H9 (cell line): ENCODE results near the gene GSG1L. TPM values are rescaled to one million over a fixed set of nuclear protein-coding genes. Genes with fewer than 3 reads are reported as not detected.

ENCODE experiments used
- DNase-seq: peaks from one replicate; pipeline ENCODE4 v3.0.0-alpha.2; 2017
- H2AFZ ChIP-seq: one replicate; pipeline ENCODE4 v1.6.1; 2013; ENCODE audit warnings: mild to moderate bottlenecking, low read length, control low read depth, moderate library complexity
- H2AK5ac ChIP-seq: 2 replicates; pipeline ENCODE4 v1.6.1; 2013; ENCODE audit warnings: low read length, control low read depth, mixed read lengths; ENCODE audit not compliant: insufficient read length
- H2BK120ac ChIP-seq: one replicate; pipeline ENCODE4 v1.6.1; 2013; ENCODE audit warnings: low read depth, mild to moderate bottlenecking, low read length, control low read depth, inconsistent platforms; ENCODE audit not compliant: poor library complexity, severe bottlenecking
- H2BK12ac ChIP-seq: 2 replicates; pipeline ENCODE4 v1.6.1; 2013; ENCODE audit warnings: low read length, control low read depth, mixed read lengths, low read depth; ENCODE audit not compliant: insufficient read length
- H2BK15ac ChIP-seq: 2 replicates; pipeline ENCODE4 v1.6.1; 2013; ENCODE audit warnings: low read depth, low read length, control low read depth
- H2BK20ac ChIP-seq: one replicate; pipeline ENCODE4 v1.6.1; 2013; ENCODE audit warnings: low read depth, mild to moderate bottlenecking, low read length, control low read depth, inconsistent platforms; ENCODE audit not compliant: poor library complexity, severe bottlenecking
- H2BK5ac ChIP-seq: 2 replicates; pipeline ENCODE4 v1.6.1; 2013; ENCODE audit warnings: low read length, control low read depth, mixed read lengths; ENCODE audit not compliant: insufficient read length
- H3K14ac ChIP-seq: 2 replicates; pipeline ENCODE4 v1.6.1; 2013; ENCODE audit warnings: low read length, control low read depth; ENCODE audit not compliant: insufficient read depth
- H3K18ac ChIP-seq: 2 replicates; pipeline ENCODE4 v1.6.1; 2013; ENCODE audit warnings: low read depth, mild to moderate bottlenecking, mixed read lengths, low read length, control low read depth; ENCODE audit not compliant: insufficient read length
- H3K23ac ChIP-seq: 2 replicates; pipeline ENCODE4 v1.6.1; 2013; ENCODE audit warnings: low read length, control low read depth, mixed read lengths, low read depth; ENCODE audit not compliant: insufficient read length
- H3K23me2 ChIP-seq: 2 replicates; pipeline ENCODE4 v1.6.1; 2013; ENCODE audit warnings: low read depth, mild to moderate bottlenecking, mixed read lengths, low read length, control low read depth; ENCODE audit not compliant: insufficient read length, poor library complexity, severe bottlenecking
- H3K27ac ChIP-seq: 2 replicates; pipeline ENCODE4 v1.5.1; 2013; ENCODE audit warnings: low read length, control low read depth, mixed read lengths, low read depth; ENCODE audit not compliant: insufficient read length
- H3K27me3 ChIP-seq: 2 replicates; pipeline ENCODE4 v1.6.1; 2013; ENCODE audit warnings: low read length, control low read depth, inconsistent platforms; ENCODE audit not compliant: insufficient read depth
- H3K4ac ChIP-seq: 2 replicates; pipeline ENCODE4 v1.6.1; 2013; ENCODE audit warnings: low read depth, mild to moderate bottlenecking, control low read depth, inconsistent platforms, low read length, moderate library complexity
- H3K4me1 ChIP-seq: 2 replicates; pipeline ENCODE4 v1.6.1; 2013; ENCODE audit warnings: low read length, control low read depth, inconsistent platforms; ENCODE audit not compliant: insufficient read depth
- H3K4me2 ChIP-seq: 2 replicates; pipeline ENCODE4 v1.6.1; 2013; ENCODE audit warnings: low read length, control low read depth, mixed read lengths; ENCODE audit not compliant: insufficient read length, insufficient read depth
- H3K56ac ChIP-seq: 2 replicates; pipeline ENCODE4 v1.6.1; 2013; ENCODE audit warnings: low read depth, mild to moderate bottlenecking, mixed read lengths, low read length, control low read depth; ENCODE audit not compliant: insufficient read length
- H3K79me1 ChIP-seq: 2 replicates; pipeline ENCODE4 v1.6.1; 2013; ENCODE audit warnings: low read depth, mild to moderate bottlenecking, moderate library complexity, low read length, control low read depth, inconsistent platforms; ENCODE audit not compliant: insufficient read depth, poor library complexity, severe bottlenecking
- H3K79me2 ChIP-seq: 2 replicates; pipeline ENCODE4 v1.6.1; 2013; ENCODE audit warnings: low read length, control low read depth, inconsistent platforms; ENCODE audit not compliant: insufficient read depth
- H3K9ac ChIP-seq: 2 replicates; pipeline ENCODE4 v1.6.1; 2013; ENCODE audit warnings: low read length, control low read depth, mixed read lengths; ENCODE audit not compliant: insufficient read length; ENCODE audit errors: extremely low read depth
- H3K9me3 ChIP-seq: one replicate; pipeline ENCODE4 v1.6.1; 2013; ENCODE audit warnings: low read depth, low read length, inconsistent platforms; ENCODE audit not compliant: control insufficient read depth
- H3T11ph ChIP-seq: one replicate; pipeline ENCODE4 v1.6.1; 2013; ENCODE audit warnings: mild to moderate bottlenecking, low read length, control low read depth, inconsistent platforms
- H4K20me1 ChIP-seq: one replicate; pipeline ENCODE4 v1.6.1; 2013; ENCODE audit not compliant: control insufficient read depth, insufficient read length, insufficient read depth
- H4K5ac ChIP-seq: 2 replicates; pipeline ENCODE4 v1.6.1; 2013; ENCODE audit warnings: low read depth, mild to moderate bottlenecking, mixed read lengths, low read length, control low read depth; ENCODE audit not compliant: insufficient read length
- H4K8ac ChIP-seq: replicated peaks from 2 replicates; pipeline ENCODE4 v1.6.1; 2013; ENCODE audit warnings: low read length, control low read depth, mixed read lengths, low read depth; ENCODE audit not compliant: insufficient read length
- H4K91ac ChIP-seq: 2 replicates; pipeline ENCODE4 v1.6.1; 2013; ENCODE audit warnings: low read depth, mild to moderate bottlenecking, moderate library complexity, mixed read lengths, low read length, control low read depth; ENCODE audit not compliant: insufficient read length
- H3K27ac Mint-ChIP-seq, 3 experiments: 2 replicates in 2 of 3; 3 replicates in 1 of 3; pipeline ENCODE4 v1.8.0; 2020 to 2021; ENCODE audit warnings: mixed read lengths in 3 of 3, mild to moderate bottlenecking in 1 of 3, moderate library complexity in 1 of 3
- H3K27me3 Mint-ChIP-seq: 2 replicates; pipeline ENCODE4 v1.8.0; 2021; ENCODE audit warnings: low read depth, mild to moderate bottlenecking, moderate library complexity, mixed read lengths
- H3K36me3 Mint-ChIP-seq, 3 experiments: 2 replicates in 2 of 3; 3 replicates in 1 of 3; pipeline ENCODE4 v1.8.0; 2020 to 2021; ENCODE audit warnings: low read depth in 3 of 3, mixed read lengths in 3 of 3; ENCODE audit not compliant: insufficient read depth in 1 of 3
- H3K4me1 Mint-ChIP-seq, 2 experiments: 2 replicates each; pipeline ENCODE4 v1.8.0; 2020; ENCODE audit warnings: mixed read lengths in 2 of 2
- H3K4me3 Mint-ChIP-seq, 2 experiments: 2 replicates in 1 of 2; 3 replicates in 1 of 2; pipeline ENCODE4 v1.8.0; 2020 to 2021; ENCODE audit warnings: mild to moderate bottlenecking in 2 of 2, mixed read lengths in 2 of 2, moderate library complexity in 1 of 2
- H3K9me3 Mint-ChIP-seq, 2 experiments: 2 replicates in 1 of 2; 3 replicates in 1 of 2; pipeline ENCODE4 v1.8.0; 2020; ENCODE audit warnings: mild to moderate bottlenecking in 2 of 2, mixed read lengths in 2 of 2, moderate library complexity in 1 of 2
- CTCF ChIP-seq: fragments of 200-600 bp; sonication (generic); conservative IDR thresholded peaks from 3 replicates; pipeline ENCODE4 v1.8.0; 2021; ENCODE audit warnings: antibody characterized with exemption, mild to moderate bottlenecking
- WGBS: extraction: QIAGEN DNeasy Blood & Tissue Kit; methylation state at CpG from one replicate; pipeline ENCODE4 v1.1.7; 2013; ENCODE audit warnings: missing lambda C conversion rate, low lambda C conversion rate, mixed read lengths; ENCODE audit not compliant: insufficient read length; ENCODE audit errors: extremely low coverage; 5-methylcytosine and 5-hydroxymethylcytosine counted together
- total RNA-seq: library from RNA; stranded (reverse); gene quantifications from 2 replicates; pipeline ENCODE4 v1.2.1, GENCODE V29; 2021

GSG1L gene
- total RNA-seq, 1 experiment from 2014 or later = 0.35 TPM

- Histone ChIP-seq H2AK5ac (no peak overlapping the region), H2BK20ac (no peak overlapping the region), H3K27me3 (no peaks in the 10 kb centered on the region; the same call in 1 of the 2 replicates), H3K23me2 (no peaks in the 10 kb centered on the region), H3T11ph (no peak overlapping the region), H2AFZ (no peak overlapping the region), H3K4me1 (0 out of 2 replicates have a peak, but pooled peaks cover 2% of the 10 kb centered on the region), H3K27ac (no peak overlapping the region), H3K9me3 (no peaks in the 10 kb centered on the region), H4K8ac (no peak overlapping the region), H4K5ac (no peak overlapping the region), H3K79me2 (no peaks in the 10 kb centered on the region), H3K4me2 (no peak overlapping the region), H2BK5ac (no peak overlapping the region), H2BK15ac (no peak overlapping the region), H4K91ac (no peak overlapping the region), H3K23ac (no peak overlapping the region), H3K14ac (no peak overlapping the region), H3K79me1 (no peaks in the 10 kb centered on the region), H4K20me1 (no peaks in the 10 kb centered on the region), H3K56ac (no peak overlapping the region), H2BK120ac (no peak overlapping the region), H2BK12ac (no peak overlapping the region), H3K9ac (no peak overlapping the region), H3K18ac (no peak overlapping the region), H3K4ac (no peak overlapping the region)
- Mint-ChIP-seq H3K27ac (no peak overlapping the region), H3K4me3 (no peak overlapping the region), H3K9me3 (peaks cover 4 to 10% of the 10 kb centered on the region in 2 experiments; a peak in 3 of 5 replicates), H3K36me3 (peaks cover 0 to 6% (median 3%) of the 10 kb centered on the region in 3 experiments; a peak in 3 of 7 replicates), H3K4me1 (peaks cover 9 to 10% of the 10 kb centered on the region in 2 experiments), H3K27me3 (peaks cover 20% of the 10 kb centered on the region)
- no CpG with 5 or more reads among the region's 8 CpGs for WGBS
- no peak for TF ChIP-seq CTCF
- DNase-seq = no peak
These were observed 169.1 kb downstream of the GSG1L start for GRCh38 chr16:27894386-27894785.
